HG03442 (cell line): Measurements from ENCODE around the gene NUP58.
"Not testable (repeated sequence)": the region's sequence is repeated elsewhere in the genome, so short reads cannot be mapped to it uniquely, and the experiment has no call there.

Experiments
- ATAC-seq: cut with Tn5 transposase; IDR thresholded peaks from one replicate; pipeline ENCODE4 v1.9.1; 2021; ENCODE audit warnings: mild to moderate bottlenecking, moderate library complexity; ENCODE audit not compliant: unreplicated experiment

NUP58 gene

DNA sequence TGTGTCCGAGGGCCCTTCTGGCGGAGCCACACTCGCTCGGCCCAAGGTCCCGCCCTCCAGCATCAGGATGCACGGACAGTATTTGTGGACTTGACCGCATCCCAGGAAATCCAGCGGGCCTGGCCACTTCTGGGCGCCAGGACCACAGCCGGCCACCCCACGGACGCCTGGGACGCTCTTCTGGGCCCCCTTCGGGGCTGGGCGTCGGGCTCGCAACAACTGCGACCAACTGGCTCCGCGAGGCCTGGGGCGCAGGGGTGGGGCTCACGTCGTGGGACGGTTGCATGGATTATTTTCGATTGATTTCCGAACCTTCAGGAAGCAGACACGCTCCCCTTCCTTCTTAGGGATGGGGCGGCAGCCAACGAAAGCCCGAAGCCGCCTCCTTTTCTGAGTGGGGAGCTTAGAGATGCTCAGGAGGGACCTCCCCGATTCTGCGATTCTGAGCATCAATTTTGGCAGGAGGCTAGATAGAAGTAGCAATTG lies 521 bp upstream of the NUP58 start:
- ATAC-seq: peak; percentile 12

DNA sequence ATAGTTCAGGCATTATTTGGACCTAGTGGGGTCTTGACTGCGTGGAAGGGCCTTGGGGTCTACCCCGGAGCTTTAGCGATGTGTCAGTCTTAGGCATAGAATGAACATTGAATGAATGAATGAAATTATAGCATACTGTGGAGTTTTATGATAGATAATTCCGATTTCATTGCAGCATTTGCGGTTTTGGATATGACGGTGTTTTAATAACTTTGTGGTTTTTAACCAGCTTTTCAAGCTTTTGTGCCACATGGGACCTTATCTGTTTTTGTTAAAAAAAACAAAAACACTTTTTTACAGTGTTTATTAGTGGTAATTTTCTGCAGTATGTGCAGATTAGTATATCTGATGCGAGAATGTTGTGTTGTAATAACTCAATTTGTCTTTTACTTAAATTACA lies 696 bp downstream of the NUP58 start:
- ATAC-seq: no peak

DNA sequence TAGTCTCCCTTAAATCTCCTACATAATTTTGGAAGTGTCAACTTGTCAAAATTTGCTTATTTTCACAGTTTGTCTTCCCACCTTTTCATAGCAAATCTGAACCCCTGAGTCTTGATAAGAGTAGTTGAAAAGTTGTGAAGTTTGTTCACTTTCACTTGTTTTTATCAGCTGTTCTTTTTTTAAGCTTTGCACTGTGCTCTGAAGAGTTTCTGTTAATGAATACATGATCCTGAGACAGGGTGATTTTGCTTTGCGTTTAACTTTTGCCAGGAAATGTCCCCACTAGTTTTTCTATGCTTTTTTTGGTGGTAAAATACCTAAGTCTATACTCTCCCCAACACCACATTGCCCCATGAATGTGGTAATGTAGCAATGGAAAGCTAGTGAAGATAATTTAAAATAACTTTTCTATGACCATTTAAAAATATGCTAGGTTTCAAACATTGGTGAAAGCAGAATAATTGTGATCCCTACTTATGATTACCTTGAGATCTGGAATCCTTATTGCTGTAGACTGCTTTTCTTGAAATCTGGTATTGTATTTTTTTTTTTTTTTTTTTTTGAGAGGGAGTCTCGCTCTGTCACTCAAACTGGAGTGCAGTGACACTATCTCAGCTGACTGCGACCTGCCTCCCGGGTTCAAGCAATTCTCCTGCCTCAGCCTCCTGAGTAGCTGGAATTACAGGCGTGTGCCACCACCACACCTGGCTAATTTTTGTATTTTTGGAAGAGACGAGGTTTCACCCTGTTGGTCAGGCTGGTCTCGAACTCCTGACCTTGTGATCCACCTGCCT lies 5.4 kb downstream of the NUP58 start:
- ATAC-seq: no peak

DNA sequence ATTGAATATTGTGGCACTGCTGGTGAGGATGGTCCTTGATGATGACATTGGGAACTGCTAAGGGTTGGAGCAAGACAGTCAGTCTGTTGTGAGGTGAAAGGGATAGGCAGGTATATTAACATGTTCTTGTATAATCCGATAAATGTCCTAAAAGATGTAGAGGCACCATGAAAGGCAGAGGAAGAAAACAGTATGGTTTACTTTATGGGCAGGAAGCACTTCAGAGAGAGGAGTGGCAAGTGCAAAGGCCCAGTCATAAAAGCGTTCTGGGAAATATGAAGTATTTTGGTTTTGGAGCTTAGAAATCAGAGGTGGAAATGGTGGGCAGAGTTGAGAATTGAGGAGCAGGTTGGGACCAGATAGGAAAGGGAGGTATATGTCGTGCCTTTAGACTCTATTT lies 9.5 kb downstream of the NUP58 start:
- ATAC-seq: no peak

DNA sequence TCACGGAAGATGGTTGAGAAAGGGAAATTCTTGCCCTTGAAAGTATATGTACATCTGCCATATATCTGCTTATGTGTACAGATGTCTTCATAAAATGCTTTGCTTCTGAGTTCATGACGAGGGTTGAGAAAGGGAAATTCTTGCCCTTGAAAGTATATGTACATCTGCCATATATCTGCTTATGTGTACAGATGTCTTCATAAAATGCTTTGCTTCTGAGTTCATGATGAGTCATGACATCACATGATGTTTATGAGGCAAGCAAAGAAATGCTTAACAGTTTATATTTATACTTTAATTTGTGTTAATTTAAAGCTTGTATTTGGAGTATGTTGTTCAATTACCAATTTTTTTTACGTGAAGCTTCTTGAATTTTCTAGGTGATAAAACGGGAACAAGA lies 17.5 kb downstream of the NUP58 start:
- not testable (repeated sequence) for ATAC-seq

DNA sequence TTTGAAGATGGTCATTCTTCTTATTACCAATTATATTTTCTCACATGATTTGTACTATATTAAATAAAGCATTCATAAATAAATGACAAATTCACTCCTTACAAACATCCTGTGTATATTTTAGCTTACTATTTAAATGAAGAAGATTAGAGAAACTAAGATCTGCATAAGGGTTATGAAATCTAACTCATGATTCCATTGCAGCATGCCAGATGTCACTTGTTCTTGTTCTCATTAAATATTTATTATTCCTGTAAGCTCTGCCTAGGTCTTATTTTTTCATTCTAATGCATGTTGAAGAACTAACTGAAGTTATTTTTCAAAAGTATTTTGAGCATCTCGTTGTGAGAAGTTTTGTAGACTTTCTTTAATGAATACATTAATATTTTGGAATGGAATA lies 18.3 kb downstream of the NUP58 start:
- ATAC-seq: no peak

DNA sequence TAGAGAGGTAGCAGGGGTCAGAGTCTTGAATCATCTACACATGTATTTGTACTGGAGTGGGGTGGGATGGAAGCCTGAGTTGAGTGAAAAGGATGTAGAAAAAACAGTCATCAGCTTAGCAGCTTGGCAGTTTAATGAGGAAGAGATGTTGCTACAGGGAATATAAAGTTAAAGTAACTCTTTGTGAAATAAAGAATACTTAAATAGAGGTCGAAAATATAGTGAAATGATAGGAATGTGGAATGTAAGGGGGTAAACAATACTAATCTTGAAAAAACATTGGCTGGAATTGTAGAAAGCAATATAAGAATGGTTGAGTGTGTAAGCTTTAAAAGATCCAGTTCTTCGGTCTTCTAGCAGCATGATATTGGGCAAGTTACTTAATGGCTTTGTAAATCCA lies 22.7 kb downstream of the NUP58 start:
- ATAC-seq: no peak

DNA sequence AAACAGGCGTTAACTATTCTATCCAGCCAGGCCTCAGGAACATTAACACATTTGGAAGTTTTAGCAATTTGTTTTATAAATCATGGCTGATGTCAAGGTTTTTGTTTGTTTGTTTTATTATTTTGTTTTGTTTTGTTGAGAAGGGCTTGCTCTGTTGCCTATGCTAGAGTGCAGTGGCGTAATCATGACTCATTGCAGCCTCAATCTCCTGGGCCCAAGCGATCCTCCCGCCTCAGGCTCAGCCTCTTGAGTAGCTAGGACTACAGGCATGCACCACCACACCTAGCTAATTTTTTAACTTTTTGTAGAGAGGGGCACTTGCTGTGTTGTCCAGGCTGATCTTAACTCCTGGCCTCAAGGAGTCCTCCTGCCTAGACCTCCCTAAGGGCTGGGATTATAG lies 28.3 kb downstream of the NUP58 start:
- ATAC-seq: no peak

DNA sequence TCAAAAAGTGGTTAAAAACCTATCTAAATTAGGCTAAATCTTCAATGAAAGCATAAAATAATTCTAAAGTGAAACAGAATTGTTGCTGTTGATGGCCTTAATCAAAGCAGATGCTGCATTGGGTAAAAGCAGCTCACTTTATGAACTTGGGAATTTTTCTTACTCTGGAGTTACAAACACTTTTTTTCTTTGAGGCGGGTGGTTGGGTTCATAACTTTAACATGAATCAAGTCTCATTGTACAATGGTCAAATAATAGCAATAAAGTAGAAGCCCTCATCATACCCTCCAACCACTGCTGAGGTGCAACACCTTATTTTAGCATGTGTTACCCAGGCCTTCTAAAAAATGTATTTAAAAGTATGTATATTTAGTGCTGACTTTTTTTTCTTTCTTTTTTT lies 29.1 kb downstream of the NUP58 start:
- ATAC-seq: no peak

DNA sequence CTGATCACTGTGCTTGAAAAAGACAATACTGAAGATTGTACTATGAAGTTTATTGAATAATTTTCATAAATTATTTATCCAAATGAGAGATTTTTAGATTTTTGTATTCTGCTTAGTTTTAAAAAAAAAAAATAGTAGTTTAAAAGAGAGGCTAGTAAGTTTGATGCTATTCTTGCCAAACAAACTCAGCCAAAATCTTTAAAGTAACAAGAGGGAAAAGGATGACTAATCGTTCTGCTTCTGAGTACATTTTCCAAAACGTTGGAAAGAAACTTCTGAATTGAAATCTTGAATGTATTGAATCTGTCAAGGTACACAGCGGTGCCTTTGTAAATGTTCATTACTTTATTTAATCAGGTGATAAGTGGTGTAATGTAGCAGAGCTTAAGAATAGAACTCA lies 34.4 kb downstream of the NUP58 start:
- ATAC-seq: no peak

DNA sequence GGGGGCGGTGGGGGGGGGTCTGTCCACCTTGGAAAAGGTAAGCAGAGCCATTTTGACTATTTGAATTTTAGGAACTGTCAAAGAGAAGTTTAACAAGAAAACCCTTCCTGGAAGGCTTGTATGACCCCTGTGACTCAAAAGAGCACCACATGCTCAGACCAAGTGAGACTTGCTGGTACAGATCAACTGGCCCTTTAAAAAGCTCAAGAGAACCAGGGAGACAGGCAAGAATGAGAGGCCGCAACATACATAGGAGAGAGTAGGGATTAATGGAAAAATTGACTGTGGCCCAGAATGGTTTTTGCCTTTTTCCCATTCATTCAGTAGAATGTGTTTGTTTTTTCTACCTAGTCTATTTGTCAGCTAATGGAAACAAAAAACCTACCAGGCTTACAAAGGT lies 44.2 kb downstream of the NUP58 start:
- ATAC-seq: no peak

DNA sequence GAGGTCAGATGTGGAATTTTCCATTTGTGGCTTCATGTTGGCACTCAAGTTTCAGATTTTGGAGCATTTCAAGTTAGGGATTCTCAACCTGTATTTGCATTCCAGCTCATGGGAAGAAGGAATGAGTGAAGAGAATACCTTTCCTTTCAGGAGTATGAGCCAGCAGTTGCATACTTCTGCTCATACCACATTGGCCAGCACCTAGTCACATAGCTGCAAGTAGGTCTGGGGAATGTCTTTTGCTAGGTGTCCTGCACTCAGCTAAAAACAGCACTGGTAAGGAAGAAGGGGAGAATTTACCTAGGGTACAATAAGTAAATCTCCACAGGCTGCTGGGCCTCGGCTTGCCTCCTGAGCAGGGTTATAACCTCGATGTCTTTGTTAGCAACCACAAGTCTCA lies 45.7 kb downstream of the NUP58 start:
- no peak for ATAC-seq

DNA sequence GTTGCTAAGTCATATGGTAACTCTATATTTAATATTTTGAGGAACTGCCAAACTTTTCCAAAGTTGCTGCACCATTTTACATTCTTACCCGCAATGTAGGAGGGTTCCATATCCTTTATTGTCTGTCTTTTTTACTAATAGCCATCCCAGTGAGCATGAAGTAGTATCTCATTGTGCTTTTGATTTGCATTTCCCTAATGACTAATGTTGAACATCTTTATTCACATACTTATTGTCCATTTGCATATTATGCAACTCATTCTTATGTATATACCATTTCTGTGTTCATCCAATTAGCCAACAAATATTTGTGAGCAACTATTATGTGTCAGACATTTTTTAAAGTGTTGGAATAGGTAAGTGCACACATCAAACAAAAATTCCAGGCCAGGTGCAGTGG lies 50.0 kb downstream of the NUP58 start:
- no peak for ATAC-seq

DNA sequence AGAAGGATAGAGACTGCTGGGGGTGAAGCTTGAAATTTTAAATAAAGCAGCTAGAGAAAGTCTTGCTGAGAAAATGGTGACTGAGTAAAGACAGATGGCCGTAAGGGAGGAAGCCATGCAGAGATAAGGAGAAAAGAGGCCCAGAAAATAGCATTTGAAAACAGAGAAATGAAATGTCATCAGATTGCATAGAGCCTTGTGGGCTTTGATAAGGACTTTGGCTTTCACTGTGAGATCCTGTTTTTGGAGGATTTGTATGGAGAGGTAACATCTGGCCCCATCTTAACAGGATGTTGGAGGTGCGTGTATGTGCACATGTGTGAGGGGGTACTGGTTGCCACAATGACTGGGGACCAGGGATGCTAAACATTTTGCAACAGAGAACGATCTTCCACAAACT lies 50.8 kb downstream of the NUP58 start:
- ATAC-seq: no peak

DNA sequence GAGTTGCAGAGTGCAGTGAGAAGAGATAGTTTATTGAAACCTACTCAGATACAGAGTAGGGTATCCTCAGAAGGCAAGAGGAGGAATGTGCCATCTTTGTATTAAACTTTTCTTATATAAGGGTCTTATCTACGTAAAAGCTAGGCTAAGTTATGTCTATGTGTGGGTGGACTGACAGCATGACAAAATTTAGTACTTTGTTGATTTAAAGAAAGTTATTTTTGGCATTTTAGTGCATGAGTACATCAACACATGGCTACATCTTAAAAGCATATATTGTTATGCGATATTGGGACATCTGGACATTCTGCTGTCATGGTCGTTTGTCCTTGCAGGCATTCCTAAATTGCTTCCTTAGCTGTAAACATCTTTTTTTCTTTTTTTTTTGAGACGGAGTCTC lies 51.4 kb downstream of the NUP58 start:
- ATAC-seq: no peak

DNA sequence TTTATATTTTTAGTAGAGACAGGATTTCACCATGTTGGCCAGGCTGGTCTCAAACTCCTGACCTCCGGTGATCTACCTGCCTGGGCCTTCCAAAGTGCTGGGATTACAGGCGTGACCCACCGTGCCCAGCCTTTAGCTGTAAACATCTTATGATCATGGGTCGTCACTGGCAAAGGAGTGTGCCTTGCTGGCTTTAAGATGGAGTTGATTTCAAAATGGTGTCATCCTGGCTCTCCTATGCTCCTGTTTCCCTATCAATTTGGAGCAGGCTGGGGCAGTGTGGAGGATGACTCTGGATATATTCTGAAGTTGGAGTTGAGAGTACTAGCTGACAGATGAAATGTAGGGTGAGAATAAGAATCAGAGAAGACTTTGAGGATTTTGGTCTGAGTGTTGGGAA lies 51.9 kb downstream of the NUP58 start:
- no peak for ATAC-seq

DNA sequence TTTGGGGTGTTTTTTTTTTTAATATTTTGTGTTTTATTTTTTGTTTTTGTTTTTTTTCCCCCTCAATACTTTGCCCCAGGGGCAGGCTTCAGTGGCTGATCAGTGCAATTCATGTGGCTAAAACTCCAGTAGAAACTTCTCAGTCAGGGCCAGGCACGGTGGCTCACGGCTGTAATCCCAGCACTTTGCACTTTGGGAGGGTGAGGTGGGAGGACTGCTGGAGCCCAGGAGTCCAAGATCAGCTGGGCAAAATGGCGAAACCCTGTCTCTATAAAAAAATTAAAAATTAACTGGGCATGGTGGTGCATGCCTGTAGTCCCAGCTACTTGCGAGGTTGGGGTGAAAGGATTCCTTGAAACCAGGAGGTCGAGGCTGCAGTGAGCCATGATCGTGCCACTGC lies 53.0 kb downstream of the NUP58 start:
- ATAC-seq: no peak

DNA sequence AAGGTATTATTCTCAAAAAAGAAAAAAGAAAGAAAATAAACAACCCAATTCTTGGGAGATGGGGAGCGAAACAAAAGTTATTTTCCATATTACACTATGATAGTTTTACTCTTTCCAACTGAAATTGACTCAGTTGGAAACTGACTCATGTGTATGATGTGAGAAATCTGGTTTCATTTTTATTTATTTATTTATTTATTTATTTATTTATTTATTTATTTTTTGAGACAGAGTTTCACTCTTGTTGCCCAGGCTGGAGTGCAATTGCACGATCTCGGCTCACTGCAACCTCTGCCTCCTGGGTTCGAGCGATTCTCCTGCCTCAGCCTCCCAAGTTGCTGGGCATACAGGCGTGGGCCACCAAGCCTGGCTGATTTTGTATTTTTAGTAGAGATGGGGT lies 59.0 kb downstream of the NUP58 start:
- ATAC-seq: not testable (repeated sequence)

DNA sequence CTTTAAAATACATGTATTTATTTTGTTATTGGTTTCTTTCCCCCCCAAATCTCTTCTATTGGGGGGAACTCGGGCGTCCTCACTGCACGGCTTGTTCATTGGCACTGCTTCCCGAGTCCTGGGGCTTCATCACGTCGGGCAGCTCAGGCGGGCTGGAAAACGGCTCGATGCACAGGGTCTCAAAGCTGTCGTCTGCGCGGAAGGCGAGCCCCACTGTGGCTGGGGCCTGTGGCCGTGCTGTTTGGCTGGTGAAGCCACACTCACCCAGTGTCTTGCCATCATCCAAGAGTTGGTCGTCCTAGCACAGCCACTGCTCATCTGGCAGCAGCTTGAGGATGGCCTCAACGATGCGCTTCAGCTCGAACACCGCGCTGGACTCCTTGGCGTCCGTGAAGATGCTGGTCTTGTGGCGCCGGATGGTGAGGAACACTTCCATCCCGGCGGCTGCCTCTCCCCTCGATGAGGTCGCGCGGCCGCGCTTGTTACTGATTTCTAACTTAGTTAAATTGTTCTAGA lies 64.4 kb downstream of the NUP58 start:
- no peak for ATAC-seq

DNA sequence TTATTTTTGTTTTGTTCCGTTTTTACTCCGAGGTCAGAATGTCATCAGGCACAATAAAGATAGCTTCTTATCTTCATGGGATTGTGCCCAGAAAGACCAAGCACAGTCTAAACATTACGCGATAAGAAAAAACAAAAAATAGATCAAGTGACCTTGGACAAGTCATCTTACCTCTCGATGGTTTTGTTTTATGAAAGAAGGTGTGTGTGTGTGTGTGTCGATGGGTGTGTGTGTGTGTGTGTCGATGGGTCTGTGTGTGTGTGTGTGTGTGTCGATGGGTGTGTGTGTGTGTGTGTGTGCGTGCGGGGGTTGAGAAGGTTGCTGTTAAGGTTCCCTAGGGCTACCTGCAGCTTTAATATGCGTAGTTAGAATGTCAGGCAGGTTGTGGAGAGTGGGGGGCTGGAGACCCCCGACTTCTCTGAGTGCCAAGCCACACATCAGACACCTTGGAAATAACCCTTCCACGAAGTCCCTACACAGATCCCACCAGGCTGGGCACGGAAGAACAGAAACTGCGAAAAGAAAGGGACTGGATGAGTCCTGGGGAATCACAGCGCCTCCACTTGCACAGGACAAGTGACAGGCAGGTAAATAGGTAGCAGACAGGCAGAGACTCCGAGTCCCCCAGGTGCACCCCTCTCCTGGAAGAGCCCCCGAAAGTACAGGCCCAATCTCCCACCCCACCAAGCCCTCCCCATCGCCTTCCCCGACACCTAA lies 69.9 kb downstream of the NUP58 start:
- no peak for ATAC-seq

DNA sequence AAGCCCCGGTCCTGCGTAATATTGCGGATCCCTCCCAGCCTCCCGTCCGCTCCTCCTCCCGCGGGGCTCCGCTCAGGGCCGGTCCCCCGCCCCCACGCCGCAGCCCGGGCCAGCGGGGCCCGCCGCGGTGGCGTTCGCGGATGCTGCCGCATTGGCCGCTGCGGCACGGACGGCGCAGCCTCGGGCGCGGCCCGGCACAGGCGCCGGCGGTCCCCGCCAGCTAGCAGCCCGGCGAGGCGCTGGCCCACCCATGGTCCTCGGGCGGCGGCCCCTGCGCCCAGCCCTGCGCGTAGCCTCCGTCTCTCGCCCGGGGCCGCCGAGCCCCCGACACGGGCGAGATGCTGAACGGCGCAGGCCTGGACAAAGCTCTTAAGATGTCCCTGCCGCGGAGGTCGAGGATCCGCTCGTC lies 70.5 kb downstream of the NUP58 start, which contains the start of gene ATP8A2:
TSS of gene ATP8A2 (plus strand) at position 100 of the 409 bp plus-strand sequence. CDS start at position 339, 239 bp downstream.
- no peak for ATAC-seq
